Osteoblast (primary cell): Measurements from ENCODE around the gene NR1H3. TPM values are rescaled to one million over a fixed set of nuclear protein-coding genes. Genes with fewer than 3 reads are reported as not detected.
A peak's percentile ranks its signal among the peaks of the same experiment; 100 is the strongest.

Experiments
- DNase-seq: peaks from one replicate; pipeline ENCODE4 v3.0.0; 2011; ENCODE audit warnings: low spot score, mixed read lengths; ENCODE audit not compliant: insufficient read length; ENCODE audit errors: missing footprints
- H2AFZ ChIP-seq: 2 replicates; pipeline ENCODE4 v1.6.0; 2011; ENCODE audit warnings: mild to moderate bottlenecking, low read length
- H3K27ac ChIP-seq: 2 replicates; pipeline ENCODE4 v1.5.1; 2011; ENCODE audit warnings: mild to moderate bottlenecking, low read depth, low read length, moderate library complexity
- H3K27me3 ChIP-seq: 2 replicates; pipeline ENCODE4 v1.6.0; 2012; ENCODE audit warnings: mild to moderate bottlenecking, control low read depth, inconsistent platforms, low read length, moderate library complexity; ENCODE audit not compliant: insufficient read depth
- H3K36me3 ChIP-seq: 2 replicates; pipeline ENCODE4 v1.5.1; 2011; ENCODE audit warnings: mild to moderate bottlenecking, low read length, control low read depth, moderate library complexity; ENCODE audit not compliant: insufficient read depth
- H3K4me1 ChIP-seq: 2 replicates; pipeline ENCODE4 v1.5.1; 2011; ENCODE audit warnings: mild to moderate bottlenecking, low read length, control low read depth, moderate library complexity; ENCODE audit not compliant: insufficient read depth
- H3K4me2 ChIP-seq: 2 replicates; pipeline ENCODE4 v1.6.0; 2011; ENCODE audit warnings: mild to moderate bottlenecking, low read length; ENCODE audit not compliant: insufficient read depth
- H3K4me3 ChIP-seq: fragments of 200-600 bp; sonication (generic); 3 replicates; pipeline ENCODE4 v1.5.1; 2012; ENCODE audit warnings: mild to moderate bottlenecking, low read length, inconsistent platforms; ENCODE audit not compliant: insufficient read depth
- H3K79me2 ChIP-seq: 2 replicates; pipeline ENCODE4 v1.6.0; 2012; ENCODE audit warnings: mild to moderate bottlenecking, low read length, control low read depth, inconsistent platforms; ENCODE audit not compliant: insufficient read depth
- H3K9me3 ChIP-seq: 2 replicates; pipeline ENCODE4 v1.5.1; 2011; ENCODE audit warnings: low read depth, low read length, control low read depth
- H4K20me1 ChIP-seq: 2 replicates; pipeline ENCODE4 v1.6.0; 2012; ENCODE audit warnings: mild to moderate bottlenecking, low read length, control low read depth; ENCODE audit not compliant: insufficient read depth
- total RNA-seq: library from RNA; depleted of rRNA; stranded (reverse); fragments of >200 nt; gene quantifications from 2 replicates; pipeline ENCODE4 v1.2.3, GENCODE V29; 2012
- TF ChIP-seq, protein P1 (sequence below): IDR thresholded peaks from 2 replicates; pipeline ENCODE4 v1.5.1; 2011; ENCODE audit warnings: mild to moderate bottlenecking, low read depth, low read length, moderate library complexity; ENCODE audit errors: extremely low read depth

The NR1H3 gene
- total RNA-seq, 1 donor: 18.5 TPM

- H4K20me1 ChIP-seq: peaks cover 42% of the 10 kb centered on the region
- H3K4me2 ChIP-seq: peak within 1 kb of the TSS; percentile 96
- H3K4me3 ChIP-seq: peak within 1 kb of the TSS; percentile 80
- peak within 1 kb of the TSS; percentile 98 for H2AFZ ChIP-seq
- H3K9me3 ChIP-seq: no peaks in the 10 kb centered on the region
- no peaks in the 10 kb centered on the region for H3K27me3 ChIP-seq
- peak within 1 kb of the TSS; percentile 86 for H3K27ac ChIP-seq
- H3K36me3 ChIP-seq: peaks cover 6% of the 10 kb centered on the region
- TF ChIP-seq, protein P1, sequence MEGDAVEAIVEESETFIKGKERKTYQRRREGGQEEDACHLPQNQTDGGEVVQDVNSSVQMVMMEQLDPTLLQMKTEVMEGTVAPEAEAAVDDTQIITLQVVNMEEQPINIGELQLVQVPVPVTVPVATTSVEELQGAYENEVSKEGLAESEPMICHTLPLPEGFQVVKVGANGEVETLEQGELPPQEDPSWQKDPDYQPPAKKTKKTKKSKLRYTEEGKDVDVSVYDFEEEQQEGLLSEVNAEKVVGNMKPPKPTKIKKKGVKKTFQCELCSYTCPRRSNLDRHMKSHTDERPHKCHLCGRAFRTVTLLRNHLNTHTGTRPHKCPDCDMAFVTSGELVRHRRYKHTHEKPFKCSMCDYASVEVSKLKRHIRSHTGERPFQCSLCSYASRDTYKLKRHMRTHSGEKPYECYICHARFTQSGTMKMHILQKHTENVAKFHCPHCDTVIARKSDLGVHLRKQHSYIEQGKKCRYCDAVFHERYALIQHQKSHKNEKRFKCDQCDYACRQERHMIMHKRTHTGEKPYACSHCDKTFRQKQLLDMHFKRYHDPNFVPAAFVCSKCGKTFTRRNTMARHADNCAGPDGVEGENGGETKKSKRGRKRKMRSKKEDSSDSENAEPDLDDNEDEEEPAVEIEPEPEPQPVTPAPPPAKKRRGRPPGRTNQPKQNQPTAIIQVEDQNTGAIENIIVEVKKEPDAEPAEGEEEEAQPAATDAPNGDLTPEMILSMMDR: no peak
- peak; percentile 98 for DNase-seq
- H3K79me2 ChIP-seq: peaks cover 43% of the 10 kb centered on the region
- H3K4me1 ChIP-seq: peaks cover 28% of the 10 kb centered on the region
These were observed 12.1 kb downstream of the NR1H3 start, which contains the start of gene MADD for GRCh38 chr11:47269829-47270305. MADD (plus strand) TSS chr11:47270133.

- Histone ChIP-seq H3K9me3 (no peaks in the 10 kb centered on the region), H3K4me3 (peak overlapping the region; percentile 80), H3K4me2 (peak overlapping the region; percentile 96), H3K4me1 (peaks cover 23% of the 10 kb centered on the region), H3K27ac (no peak overlapping the region), H3K79me2 (peaks cover 47% of the 10 kb centered on the region), H3K36me3 (peaks cover 13% of the 10 kb centered on the region), H3K27me3 (no peaks in the 10 kb centered on the region), H2AFZ (no peak overlapping the region), H4K20me1 (peaks cover 44% of the 10 kb centered on the region)
- TF ChIP-seq, protein P1: peak; percentile 8
- peak; percentile 92 for DNase-seq
These were observed 12.8 kb downstream of the NR1H3 start for GRCh38 chr11:47270331-47271271.

- no peaks in the 10 kb centered on the region for H3K27me3 ChIP-seq
- no peak for DNase-seq
- peaks cover 23% of the 10 kb centered on the region for H3K4me1 ChIP-seq
- peaks cover 20% of the 10 kb centered on the region for H3K36me3 ChIP-seq
- H3K79me2 ChIP-seq: peaks cover 52% of the 10 kb centered on the region
- no peaks in the 10 kb centered on the region for H3K9me3 ChIP-seq
- H2AFZ ChIP-seq: no peak overlapping the region
- TF ChIP-seq, protein P1: no peak
- no peak overlapping the region for H3K4me3 ChIP-seq
- H3K4me2 ChIP-seq: peak overlapping the region; percentile 93
- H4K20me1 ChIP-seq: peaks cover 45% of the 10 kb centered on the region
- H3K27ac ChIP-seq: no peak overlapping the region
These were observed 13.5 kb downstream of the NR1H3 start for GRCh38 chr11:47271328-47271727.

- Histone ChIP-seq H4K20me1 (peaks cover 45% of the 10 kb centered on the region), H3K27ac (no peak overlapping the region), H3K27me3 (no peaks in the 10 kb centered on the region), H3K9me3 (no peaks in the 10 kb centered on the region), H3K4me3 (no peak overlapping the region), H3K79me2 (peaks cover 52% of the 10 kb centered on the region), H3K4me1 (peaks cover 23% of the 10 kb centered on the region), H3K4me2 (no peak overlapping the region), H3K36me3 (peaks cover 28% of the 10 kb centered on the region), H2AFZ (no peak overlapping the region)
- DNase-seq: no peak
- TF ChIP-seq, protein P1: no peak
These were observed 14.3 kb downstream of the NR1H3 start for GRCh38 chr11:47271961-47272661.
